ENCODE data around the gene PPP6R1.
A peak's percentile ranks its signal among the peaks of the same experiment; 100 is the strongest.

Gene PPP6R1

GRCh38 chr19:55258828-55259539 is at the start of gene PPP6R1:
PPP6R1 (minus strand) TSS chr19:55259017; CDS start chr19:55247103, 11,914 bp downstream.
- peak within 1 kb of the TSS; percentile 48 to 97 (median 94) for H3K9ac ChIP-seq (ENCODE audit: low read length in 5 of 5)
- H3K9me3 ChIP-seq (ENCODE audit: control insufficient read depth in 5 of 5, low read length in 5 of 5) = no peaks in the 10 kb centered on the region
- peaks cover 19 to 53% (median 49%) of the 10 kb centered on the region in 5 donors for H3K4me1 ChIP-seq (ENCODE audit: control insufficient read depth in 5 of 5, insufficient read depth in 5 of 5, low read length in 5 of 5)
- peak within 1 kb of the TSS; percentile 85 to 95 (median 89) for H3K4me3 ChIP-seq (ENCODE audit: low read depth in 1 of 5, low read length in 5 of 5)
- H3K27ac ChIP-seq (ENCODE audit: low read depth, low read length) = peak within 1 kb of the TSS; percentile 86
- peaks cover 0 to 8% (median 2%) of the 10 kb centered on the region in 5 donors for H3K36me3 ChIP-seq (ENCODE audit: control insufficient read depth in 5 of 5, insufficient read depth in 5 of 5, low read length in 5 of 5)
- no peaks in the 10 kb centered on the region for H3K27me3 ChIP-seq (ENCODE audit: control insufficient read depth in 5 of 5, insufficient read depth in 4 of 5, low read length in 5 of 5)

- Histone ChIP-seq H3K4me1 (ENCODE audit: control insufficient read depth in 5 of 5, insufficient read depth in 5 of 5, low read length in 5 of 5) (peaks cover 0 to 4% (median 2%) of the 10 kb centered on the region in 5 donors), H3K36me3 (ENCODE audit: control insufficient read depth in 5 of 5, insufficient read depth in 5 of 5, low read length in 5 of 5) (peaks cover 0 to 2% (median 0%) of the 10 kb centered on the region in 5 donors), H3K9me3 (ENCODE audit: control insufficient read depth in 5 of 5, low read length in 5 of 5) (peaks cover 0 to 4% (median 0%) of the 10 kb centered on the region in 5 donors), H3K27ac (ENCODE audit: low read depth, low read length) (no peak overlapping the region), H3K27me3 (ENCODE audit: control insufficient read depth in 5 of 5, insufficient read depth in 4 of 5, low read length in 5 of 5) (peaks cover 0 to 3% (median 0%) of the 10 kb centered on the region in 5 donors), H3K9ac (ENCODE audit: low read length in 5 of 5) (no peak overlapping the region), H3K4me3 (ENCODE audit: low read depth in 1 of 5, low read length in 5 of 5) (no peak overlapping the region)
Measured at GRCh38 chr19:55308281-55308680, 49.5 kb upstream of the PPP6R1 start.

- Histone ChIP-seq H3K9ac (ENCODE audit: low read length in 5 of 5) (no peak overlapping the region), H3K27me3 (ENCODE audit: control insufficient read depth in 5 of 5, insufficient read depth in 4 of 5, low read length in 5 of 5) (peaks cover 0 to 3% (median 0%) of the 10 kb centered on the region in 5 donors), H3K9me3 (ENCODE audit: control insufficient read depth in 5 of 5, low read length in 5 of 5) (peaks cover 0 to 4% (median 0%) of the 10 kb centered on the region in 5 donors), H3K4me3 (ENCODE audit: low read depth in 1 of 5, low read length in 5 of 5) (no peak overlapping the region), H3K36me3 (ENCODE audit: control insufficient read depth in 5 of 5, insufficient read depth in 5 of 5, low read length in 5 of 5) (no peaks in the 10 kb centered on the region), H3K27ac (ENCODE audit: low read depth, low read length) (no peak overlapping the region), H3K4me1 (ENCODE audit: control insufficient read depth in 5 of 5, insufficient read depth in 5 of 5, low read length in 5 of 5) (peaks cover under 1 to 5% (median 4%) of the 10 kb centered on the region in 5 donors)
Measured at GRCh38 chr19:55306712-55307111, 47.9 kb upstream of the PPP6R1 start.

- no peak overlapping the region for H3K27ac ChIP-seq (ENCODE audit: low read depth, low read length)
- peaks cover 0 to 3% (median 0%) of the 10 kb centered on the region in 5 donors for H3K27me3 ChIP-seq (ENCODE audit: control insufficient read depth in 5 of 5, insufficient read depth in 4 of 5, low read length in 5 of 5)
- no peaks in the 10 kb centered on the region for H3K36me3 ChIP-seq (ENCODE audit: control insufficient read depth in 5 of 5, insufficient read depth in 5 of 5, low read length in 5 of 5)
- peaks cover 2 to 11% (median 9%) of the 10 kb centered on the region in 5 donors for H3K4me1 ChIP-seq (ENCODE audit: control insufficient read depth in 5 of 5, insufficient read depth in 5 of 5, low read length in 5 of 5)
- peaks cover 0 to 4% (median 0%) of the 10 kb centered on the region in 5 donors for H3K9me3 ChIP-seq (ENCODE audit: control insufficient read depth in 5 of 5, low read length in 5 of 5)
- no peak overlapping the region for H3K4me3 ChIP-seq (ENCODE audit: low read depth in 1 of 5, low read length in 5 of 5)
- H3K9ac ChIP-seq (ENCODE audit: low read length in 5 of 5) = no peak overlapping the region
Measured at GRCh38 chr19:55305983-55306562, 47.3 kb upstream of the PPP6R1 start.

GRCh38 chr19:55305491-55305890 is 46.7 kb upstream of the PPP6R1 start:
- no peak overlapping the region for H3K9ac ChIP-seq (ENCODE audit: low read length in 5 of 5)
- peaks cover 2 to 11% (median 9%) of the 10 kb centered on the region in 5 donors for H3K4me1 ChIP-seq (ENCODE audit: control insufficient read depth in 5 of 5, insufficient read depth in 5 of 5, low read length in 5 of 5)
- H3K27me3 ChIP-seq (ENCODE audit: control insufficient read depth in 5 of 5, insufficient read depth in 4 of 5, low read length in 5 of 5) = peaks cover 0 to 3% (median 0%) of the 10 kb centered on the region in 5 donors
- H3K4me3 ChIP-seq (ENCODE audit: low read depth in 1 of 5, low read length in 5 of 5) = no peak overlapping the region
- H3K36me3 ChIP-seq (ENCODE audit: control insufficient read depth in 5 of 5, insufficient read depth in 5 of 5, low read length in 5 of 5) = no peaks in the 10 kb centered on the region
- H3K27ac ChIP-seq (ENCODE audit: low read depth, low read length) = no peak overlapping the region
- peaks cover 0 to 4% (median 0%) of the 10 kb centered on the region in 5 donors for H3K9me3 ChIP-seq (ENCODE audit: control insufficient read depth in 5 of 5, low read length in 5 of 5)

- no peak overlapping the region for H3K9ac ChIP-seq (ENCODE audit: low read length in 5 of 5)
- H3K4me3 ChIP-seq (ENCODE audit: low read depth in 1 of 5, low read length in 5 of 5) = no peak overlapping the region
- no peak overlapping the region for H3K27ac ChIP-seq (ENCODE audit: low read depth, low read length)
- peaks cover 2 to 11% (median 9%) of the 10 kb centered on the region in 5 donors for H3K4me1 ChIP-seq (ENCODE audit: control insufficient read depth in 5 of 5, insufficient read depth in 5 of 5, low read length in 5 of 5)
- no peaks in the 10 kb centered on the region for H3K36me3 ChIP-seq (ENCODE audit: control insufficient read depth in 5 of 5, insufficient read depth in 5 of 5, low read length in 5 of 5)
- H3K27me3 ChIP-seq (ENCODE audit: control insufficient read depth in 5 of 5, insufficient read depth in 4 of 5, low read length in 5 of 5) = peaks cover 0 to 3% (median 0%) of the 10 kb centered on the region in 5 donors
- peaks cover 0 to 4% (median 0%) of the 10 kb centered on the region in 5 donors for H3K9me3 ChIP-seq (ENCODE audit: control insufficient read depth in 5 of 5, low read length in 5 of 5)
Measured at GRCh38 chr19:55304980-55305379, 46.2 kb upstream of the PPP6R1 start.

GRCh38 chr19:55304279-55304978 is 45.6 kb upstream of the PPP6R1 start:
- Histone ChIP-seq H3K4me1 (ENCODE audit: control insufficient read depth in 5 of 5, insufficient read depth in 5 of 5, low read length in 5 of 5) (peaks cover 2 to 11% (median 9%) of the 10 kb centered on the region in 5 donors), H3K9me3 (ENCODE audit: control insufficient read depth in 5 of 5, low read length in 5 of 5) (peaks cover 0 to 3% (median 0%) of the 10 kb centered on the region in 5 donors), H3K27me3 (ENCODE audit: control insufficient read depth in 5 of 5, insufficient read depth in 4 of 5, low read length in 5 of 5) (peaks cover 0 to 6% (median 0%) of the 10 kb centered on the region in 5 donors), H3K36me3 (ENCODE audit: control insufficient read depth in 5 of 5, insufficient read depth in 5 of 5, low read length in 5 of 5) (no peaks in the 10 kb centered on the region), H3K9ac (ENCODE audit: low read length in 5 of 5) (no peak overlapping the region), H3K4me3 (ENCODE audit: low read depth in 1 of 5, low read length in 5 of 5) (no peak overlapping the region), H3K27ac (ENCODE audit: low read depth, low read length) (no peak overlapping the region)

- Histone ChIP-seq H3K4me1 (ENCODE audit: control insufficient read depth in 5 of 5, insufficient read depth in 5 of 5, low read length in 5 of 5) (peaks cover 0 to 11% (median 9%) of the 10 kb centered on the region in 5 donors), H3K4me3 (ENCODE audit: low read depth in 1 of 5, low read length in 5 of 5) (no peak overlapping the region), H3K27me3 (ENCODE audit: control insufficient read depth in 5 of 5, insufficient read depth in 4 of 5, low read length in 5 of 5) (peaks cover 0 to 6% (median 0%) of the 10 kb centered on the region in 5 donors), H3K9ac (ENCODE audit: low read length in 5 of 5) (no peak overlapping the region), H3K36me3 (ENCODE audit: control insufficient read depth in 5 of 5, insufficient read depth in 5 of 5, low read length in 5 of 5) (no peaks in the 10 kb centered on the region), H3K9me3 (ENCODE audit: control insufficient read depth in 5 of 5, low read length in 5 of 5) (no peaks in the 10 kb centered on the region), H3K27ac (ENCODE audit: low read depth, low read length) (no peak overlapping the region)
Measured at GRCh38 chr19:55303477-55303876, 44.7 kb upstream of the PPP6R1 start.

GRCh38 chr19:55302318-55302703 is 43.5 kb upstream of the PPP6R1 start:
- H3K27me3 ChIP-seq (ENCODE audit: control insufficient read depth in 5 of 5, insufficient read depth in 4 of 5, low read length in 5 of 5) = peaks cover 0 to 6% (median 0%) of the 10 kb centered on the region in 5 donors
- peaks cover 0 to 11% (median 9%) of the 10 kb centered on the region in 5 donors for H3K4me1 ChIP-seq (ENCODE audit: control insufficient read depth in 5 of 5, insufficient read depth in 5 of 5, low read length in 5 of 5)
- no peak overlapping the region for H3K27ac ChIP-seq (ENCODE audit: low read depth, low read length)
- no peaks in the 10 kb centered on the region for H3K36me3 ChIP-seq (ENCODE audit: control insufficient read depth in 5 of 5, insufficient read depth in 5 of 5, low read length in 5 of 5)
- peak overlapping the region in 3 of 5 donors; percentile 47 to 53 (median 48) for H3K4me3 ChIP-seq (ENCODE audit: low read depth in 1 of 5, low read length in 5 of 5)
- H3K9ac ChIP-seq (ENCODE audit: low read length in 5 of 5) = no peak overlapping the region
- H3K9me3 ChIP-seq (ENCODE audit: control insufficient read depth in 5 of 5, low read length in 5 of 5) = no peaks in the 10 kb centered on the region
